ENCODE data around the gene TTC27. TPM values are rescaled to one million over a fixed set of nuclear protein-coding genes. Genes with fewer than 3 reads are reported as not detected.
"Not testable (repeated sequence)": the region's sequence is repeated elsewhere in the genome, so short reads cannot be mapped to it uniquely, and the experiment has no call there.

The TTC27 gene
- total and polyA plus RNA-seq, 2 experiments from 2014 or later: 8.7 to 10.2 TPM

GRCh38 chr2:32626639-32627221, 1.1 kb upstream of the TTC27 start:
- DNase-seq (ENCODE audit: low read depth in 1 of 2, low spot score in 1 of 2): no peak
- H3K27ac ChIP-seq: no peak overlapping the region
- H3K36me3 ChIP-seq: peaks cover 6% of the 10 kb centered on the region
- peak overlapping the region; percentile 85 for H3K4me3 ChIP-seq
- peaks cover 3% of the 10 kb centered on the region for H3K4me1 ChIP-seq (ENCODE audit: low read depth)
- no peaks in the 10 kb centered on the region for H3K9me3 ChIP-seq (ENCODE audit: low read depth)
- H3K27me3 ChIP-seq: no peaks in the 10 kb centered on the region
- TF ChIP-seq CTCF (IDR thresholded peaks at IDR 0.05; ENCODE audit: low read depth, low read length): no peak

DNA sequence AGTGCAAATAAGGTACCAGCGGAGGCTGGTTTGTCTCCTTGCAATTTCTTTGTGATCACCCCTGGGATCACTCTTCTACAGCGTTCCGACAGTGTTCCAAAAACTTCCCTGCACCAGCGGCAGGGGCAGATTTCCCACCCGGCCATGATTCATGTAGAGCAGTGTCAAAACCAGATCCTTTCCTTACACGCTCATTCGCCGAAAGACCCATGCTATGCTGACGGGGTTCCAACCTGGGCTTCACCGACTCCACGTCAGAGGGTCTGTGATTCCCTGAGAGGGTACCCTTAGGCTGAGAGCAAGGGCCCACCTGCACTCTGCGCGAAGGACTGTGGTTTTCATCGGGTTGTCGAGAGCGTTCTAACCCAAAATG, 423 bp upstream of the TTC27 start:
- no peak overlapping the region for H3K27ac ChIP-seq
- peaks cover 3% of the 10 kb centered on the region for H3K4me1 ChIP-seq (ENCODE audit: low read depth)
- H3K27me3 ChIP-seq: no peaks in the 10 kb centered on the region
- H3K9me3 ChIP-seq (ENCODE audit: low read depth): no peaks in the 10 kb centered on the region
- TF ChIP-seq CTCF (IDR thresholded peaks at IDR 0.05; ENCODE audit: low read depth, low read length): peak; percentile 40
- DNase-seq (ENCODE audit: low read depth in 1 of 2, low spot score in 1 of 2): peak; percentile 64 to 74
- peaks cover 6% of the 10 kb centered on the region for H3K36me3 ChIP-seq
- peak overlapping the region; percentile 85 for H3K4me3 ChIP-seq

DNA sequence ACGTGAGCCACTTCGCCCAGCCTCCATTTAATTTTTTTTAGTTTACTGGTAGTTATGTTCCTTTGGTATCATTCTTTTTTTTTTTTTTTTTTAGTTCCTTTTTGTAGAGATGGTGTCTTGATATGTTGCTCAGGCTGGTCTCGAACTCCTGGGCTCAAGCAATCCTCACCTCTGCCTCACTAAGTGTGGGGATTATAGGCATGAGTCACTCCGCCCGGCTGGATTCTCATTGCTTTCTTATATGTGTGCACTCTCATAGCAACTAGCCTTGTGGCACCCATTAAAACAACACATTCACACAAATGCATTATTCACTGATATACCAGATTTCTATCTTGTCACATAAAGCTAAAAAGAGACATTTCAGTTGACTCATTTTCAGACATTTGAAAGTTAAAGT, 4.2 kb downstream of the TTC27 start:
- Histone ChIP-seq H3K4me1 (ENCODE audit: low read depth) (peaks cover 3% of the 10 kb centered on the region), H3K27me3 (no peaks in the 10 kb centered on the region), H3K9me3 (ENCODE audit: low read depth) (no peaks in the 10 kb centered on the region), H3K4me3 (no peak overlapping the region), H3K27ac (no peak overlapping the region), H3K36me3 (peaks cover 18% of the 10 kb centered on the region)
- peak in 1 of 2 donors; percentile 38 for DNase-seq (ENCODE audit: low read depth in 1 of 2, low spot score in 1 of 2)
- TF ChIP-seq CTCF (IDR thresholded peaks at IDR 0.05; ENCODE audit: low read depth, low read length): no peak

GRCh38 chr2:32633040-32633439, 5.2 kb downstream of the TTC27 start:
- H3K36me3 ChIP-seq: peaks cover 18% of the 10 kb centered on the region
- H3K4me1 ChIP-seq (ENCODE audit: low read depth): peaks cover 3% of the 10 kb centered on the region
- no peak overlapping the region for H3K27ac ChIP-seq
- no peak for TF ChIP-seq CTCF (IDR thresholded peaks at IDR 0.05; ENCODE audit: low read depth, low read length)
- H3K4me3 ChIP-seq: no peak overlapping the region
- no peak for DNase-seq (ENCODE audit: low read depth in 1 of 2, low spot score in 1 of 2)
- H3K9me3 ChIP-seq (ENCODE audit: low read depth): no peaks in the 10 kb centered on the region
- no peaks in the 10 kb centered on the region for H3K27me3 ChIP-seq

GRCh38 chr2:32638548-32638947, 10.7 kb downstream of the TTC27 start:
- H3K4me3 ChIP-seq; DNase-seq (ENCODE audit: low read depth in 1 of 2, low spot score in 1 of 2); H3K27me3 ChIP-seq; H3K27ac ChIP-seq; H3K4me1 ChIP-seq (ENCODE audit: low read depth); H3K9me3 ChIP-seq (ENCODE audit: low read depth): not testable (repeated sequence)
- peaks cover 18% of the 10 kb centered on the region for H3K36me3 ChIP-seq

GRCh38 chr2:32641180-32641579, 13.3 kb downstream of the TTC27 start:
- Histone ChIP-seq H3K36me3 (peaks cover 7% of the 10 kb centered on the region), H3K4me3 (no peak overlapping the region), H3K9me3 (ENCODE audit: low read depth) (no peaks in the 10 kb centered on the region), H3K27me3 (no peaks in the 10 kb centered on the region), H3K4me1 (ENCODE audit: low read depth) (no peaks in the 10 kb centered on the region), H3K27ac (no peak overlapping the region)
- no peak for TF ChIP-seq CTCF (IDR thresholded peaks at IDR 0.05; ENCODE audit: low read depth, low read length)
- DNase-seq (ENCODE audit: low read depth in 1 of 2, low spot score in 1 of 2): no peak
